GM21786 (cell line): Measurements from ENCODE around the gene ACACA.
"Not testable (repeated sequence)": the region's sequence is repeated elsewhere in the genome, so short reads cannot be mapped to it uniquely, and the experiment has no call there.

Experiments
- ATAC-seq: cut with Tn5 transposase; IDR thresholded peaks from one replicate; pipeline ENCODE4 v1.9.1; 2021; ENCODE audit not compliant: unreplicated experiment

ACACA gene

DNA sequence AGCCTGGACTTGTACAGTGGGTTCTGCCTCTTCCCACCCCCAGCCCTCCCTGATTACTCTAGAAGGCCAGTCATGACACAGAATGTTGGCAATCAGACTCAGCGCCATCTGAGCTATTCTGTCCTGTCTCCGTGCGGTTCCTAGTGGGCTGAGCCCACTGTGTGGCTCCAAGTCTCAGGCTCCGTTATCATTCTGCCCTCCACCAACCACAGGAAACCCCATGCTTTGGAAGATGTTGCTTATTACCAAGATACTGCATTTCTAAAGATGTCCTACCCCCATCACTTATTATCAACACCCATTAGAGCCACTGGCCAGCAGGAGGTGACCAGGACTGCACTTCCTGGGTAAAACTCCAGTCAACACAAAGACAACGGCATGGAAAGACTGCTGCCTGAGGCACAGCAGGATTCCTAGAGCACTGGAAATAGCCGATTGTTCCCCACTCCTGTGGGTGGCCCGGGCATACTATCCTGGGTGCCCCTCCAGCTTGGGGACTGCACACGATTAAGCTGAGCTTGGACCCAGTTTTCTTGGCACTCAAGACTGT is 324.2 kb downstream of the ACACA start:
- ATAC-seq: no peak

DNA sequence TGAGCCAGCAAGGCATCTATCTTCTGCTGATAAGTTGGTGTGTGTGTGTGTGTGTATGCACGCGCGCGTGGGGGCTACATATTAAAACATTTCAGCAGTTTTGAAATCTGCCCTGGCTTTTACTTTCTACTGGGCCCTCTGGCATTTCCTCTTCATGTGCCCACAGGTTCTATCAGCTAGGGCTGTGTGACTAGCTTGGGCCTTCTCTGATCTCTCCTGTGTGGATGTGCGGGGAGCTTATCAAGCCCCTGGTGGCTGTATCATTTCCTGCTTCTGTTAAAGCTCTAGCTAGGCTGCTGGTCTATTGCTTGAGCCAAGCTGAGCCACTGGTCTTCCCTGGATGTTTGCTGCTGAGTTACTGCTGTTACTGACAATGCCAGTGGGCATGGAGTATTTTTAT is 325.3 kb downstream of the ACACA start:
- no peak for ATAC-seq

DNA sequence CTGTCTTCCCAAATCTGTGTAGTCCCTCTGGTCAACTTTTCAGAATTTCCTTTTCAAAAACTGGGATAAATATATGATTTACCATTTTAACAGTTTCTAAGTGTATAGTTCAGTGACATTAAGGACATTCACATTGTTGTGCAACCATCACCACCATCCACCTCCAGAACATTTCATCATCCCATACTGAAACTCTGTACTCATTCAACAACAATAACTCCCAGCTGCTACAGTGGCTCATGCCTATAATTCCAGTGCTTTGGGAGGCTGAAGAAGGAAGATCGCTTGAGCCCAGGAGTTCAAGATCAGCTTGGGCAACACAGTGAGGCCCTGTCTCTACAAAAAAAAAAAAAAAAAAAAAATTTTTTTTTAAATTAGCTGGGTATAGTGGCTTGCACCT is 326.9 kb downstream of the ACACA start:
- ATAC-seq: no peak

DNA sequence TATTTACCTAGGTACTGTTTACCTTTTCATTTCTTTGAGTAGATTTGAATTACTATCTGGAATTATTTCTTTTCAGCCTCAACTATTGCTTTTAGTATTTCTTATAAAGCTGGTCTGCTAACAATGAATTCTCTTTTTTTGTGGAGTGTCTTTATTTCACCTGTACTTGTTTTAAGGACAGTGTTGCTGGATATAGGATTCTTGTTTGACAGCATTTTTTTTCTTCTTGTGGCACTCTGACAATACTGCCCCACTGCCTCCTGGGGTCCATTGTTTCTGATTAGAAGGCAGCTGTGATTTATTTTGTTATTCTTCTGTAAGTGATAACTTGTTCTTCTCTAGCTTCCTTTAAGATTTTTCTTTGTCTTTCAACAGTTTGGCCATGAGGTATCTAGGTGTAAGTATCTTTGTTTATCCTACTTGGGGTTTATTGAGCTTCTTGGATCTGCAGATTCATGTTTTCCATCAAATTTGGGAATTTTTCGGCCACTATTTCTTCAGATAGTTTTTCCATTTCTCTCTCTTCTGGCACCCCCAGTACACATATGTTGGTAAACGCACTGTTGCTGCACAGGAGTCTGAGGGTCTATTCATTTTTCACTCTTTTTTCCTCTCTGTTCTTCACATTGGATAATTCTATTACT is 327.4 kb downstream of the ACACA start:
- no peak for ATAC-seq

DNA sequence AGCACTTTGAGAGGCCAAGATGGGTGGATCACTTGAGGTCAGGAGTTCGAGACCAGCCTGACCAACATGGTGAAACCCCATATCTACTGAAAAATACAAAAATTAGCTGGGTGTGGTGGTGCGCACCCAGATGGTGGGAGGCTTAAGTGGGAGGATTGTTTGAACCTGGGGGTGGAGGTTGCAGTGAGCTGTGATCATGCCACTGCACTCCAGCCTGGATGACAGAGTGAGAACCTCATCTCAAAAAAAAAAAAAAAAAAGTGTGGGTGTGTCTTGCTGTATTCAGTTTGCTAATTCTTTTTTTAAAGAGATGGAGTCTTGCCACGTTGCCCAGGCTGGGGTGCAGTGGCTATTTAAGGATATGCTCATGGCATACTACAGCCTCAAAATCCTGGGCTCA is 333.2 kb downstream of the ACACA start:
- ATAC-seq: not testable (repeated sequence)

DNA sequence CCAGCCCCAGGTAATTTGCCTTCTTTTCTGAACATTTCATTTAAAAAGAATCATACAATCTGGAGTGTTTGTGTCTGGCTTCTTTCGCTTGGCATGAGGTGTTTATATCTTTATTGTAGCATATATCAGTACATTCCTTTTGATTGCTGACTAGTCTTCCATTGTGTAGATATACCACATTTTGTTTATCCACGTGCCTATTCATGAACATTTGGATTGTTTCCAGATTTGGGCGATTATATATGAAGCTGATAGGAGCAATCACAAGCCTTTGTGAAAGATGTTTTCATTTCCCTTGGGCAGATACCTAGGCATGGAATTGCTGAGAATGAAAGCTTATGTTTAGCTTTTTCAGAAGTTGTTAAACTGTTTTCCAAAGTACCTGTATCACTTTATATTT is 337.5 kb downstream of the ACACA start:
- no peak for ATAC-seq

DNA sequence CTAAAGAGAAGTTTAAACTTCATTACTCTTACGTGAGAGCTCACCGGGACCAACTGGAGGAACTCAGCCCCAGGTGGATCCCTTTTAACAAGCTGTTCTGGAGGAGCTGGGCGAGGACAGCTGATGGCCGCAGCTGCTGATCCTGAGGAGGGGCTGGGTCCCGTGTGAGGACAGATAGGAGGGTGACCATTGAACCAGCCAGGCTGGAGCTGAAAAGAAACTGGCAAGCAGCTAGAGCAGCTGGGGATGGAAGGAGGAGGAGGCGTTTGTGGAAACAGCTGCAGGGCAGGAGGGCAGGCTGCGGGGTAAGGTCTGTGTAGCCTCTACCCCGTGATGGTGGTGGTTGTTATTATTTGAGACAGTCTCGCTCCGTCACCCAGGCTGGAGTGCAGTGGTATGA is 338.4 kb downstream of the ACACA start:
- no peak for ATAC-seq

DNA sequence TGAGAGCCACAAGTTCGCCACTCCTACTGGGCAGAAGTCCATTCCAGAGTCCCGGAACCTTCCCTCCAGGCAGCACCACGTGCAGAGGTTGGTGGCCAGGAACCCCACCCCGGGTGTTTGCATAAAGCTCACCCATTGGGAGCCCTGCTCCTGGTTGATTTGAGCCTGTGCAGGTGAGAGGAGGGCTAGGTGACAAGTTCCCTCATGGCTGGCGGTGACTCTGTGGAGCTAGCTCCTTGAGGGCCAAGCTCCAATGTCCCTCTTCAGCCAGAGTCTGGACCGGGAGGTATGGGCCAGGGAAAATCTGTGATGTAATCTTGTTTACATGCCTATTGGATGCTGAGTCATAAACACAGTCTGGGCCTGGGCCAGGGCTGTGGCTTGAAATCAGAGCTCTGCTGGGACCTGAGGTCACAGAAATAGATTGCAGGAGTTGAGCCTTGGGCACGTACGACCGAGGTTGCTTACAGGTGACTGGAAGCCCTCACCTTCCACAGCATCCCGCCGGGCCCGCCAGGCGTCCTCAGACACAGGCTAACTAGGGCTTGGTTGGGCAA is 339.0 kb downstream of the ACACA start:
- ATAC-seq: no peak

DNA sequence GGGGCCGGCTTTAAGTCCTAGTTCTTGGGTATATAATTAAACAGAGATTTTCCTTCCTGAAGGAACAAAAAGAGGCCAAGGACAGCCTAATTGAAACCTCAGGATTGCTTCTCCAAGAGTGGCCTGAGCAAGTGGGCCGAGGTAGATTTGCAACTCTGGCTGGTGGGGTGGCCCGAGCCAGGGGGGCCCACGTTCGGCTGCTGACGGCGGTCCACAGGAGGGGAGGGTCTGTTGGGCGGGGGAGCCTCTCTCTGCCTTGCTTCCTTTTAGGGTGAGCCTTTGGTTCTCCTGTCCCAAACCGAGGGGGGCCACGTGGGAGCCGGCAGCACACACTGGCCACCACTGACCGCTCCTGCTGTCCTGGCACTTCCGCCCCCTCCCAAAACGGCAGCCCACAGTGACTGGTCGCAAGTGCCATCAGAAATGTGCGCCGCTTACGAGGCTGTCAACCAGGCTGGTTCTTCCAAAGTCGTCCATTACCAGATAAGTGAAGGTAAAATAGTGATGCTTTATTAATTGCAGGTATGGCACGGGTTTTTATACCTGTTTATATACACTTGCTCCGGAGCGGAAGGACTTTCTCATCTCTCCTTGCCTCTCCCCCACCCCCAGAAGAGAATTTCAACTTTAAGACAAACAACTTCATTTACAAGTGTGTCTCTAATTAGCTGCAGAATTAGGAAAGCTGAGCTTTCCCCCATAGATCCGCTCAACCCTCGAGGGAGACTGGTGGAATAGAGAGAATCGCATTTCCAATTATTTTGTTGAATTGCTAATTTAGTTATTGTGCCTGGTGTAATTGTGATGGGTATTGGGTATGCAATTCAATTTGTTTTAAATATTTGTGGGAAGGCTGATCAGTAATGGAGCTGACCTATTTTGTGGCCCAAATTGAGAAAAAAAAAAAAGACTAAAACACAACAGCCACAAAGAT is 340.0 kb downstream of the ACACA start:
- no peak for ATAC-seq

DNA sequence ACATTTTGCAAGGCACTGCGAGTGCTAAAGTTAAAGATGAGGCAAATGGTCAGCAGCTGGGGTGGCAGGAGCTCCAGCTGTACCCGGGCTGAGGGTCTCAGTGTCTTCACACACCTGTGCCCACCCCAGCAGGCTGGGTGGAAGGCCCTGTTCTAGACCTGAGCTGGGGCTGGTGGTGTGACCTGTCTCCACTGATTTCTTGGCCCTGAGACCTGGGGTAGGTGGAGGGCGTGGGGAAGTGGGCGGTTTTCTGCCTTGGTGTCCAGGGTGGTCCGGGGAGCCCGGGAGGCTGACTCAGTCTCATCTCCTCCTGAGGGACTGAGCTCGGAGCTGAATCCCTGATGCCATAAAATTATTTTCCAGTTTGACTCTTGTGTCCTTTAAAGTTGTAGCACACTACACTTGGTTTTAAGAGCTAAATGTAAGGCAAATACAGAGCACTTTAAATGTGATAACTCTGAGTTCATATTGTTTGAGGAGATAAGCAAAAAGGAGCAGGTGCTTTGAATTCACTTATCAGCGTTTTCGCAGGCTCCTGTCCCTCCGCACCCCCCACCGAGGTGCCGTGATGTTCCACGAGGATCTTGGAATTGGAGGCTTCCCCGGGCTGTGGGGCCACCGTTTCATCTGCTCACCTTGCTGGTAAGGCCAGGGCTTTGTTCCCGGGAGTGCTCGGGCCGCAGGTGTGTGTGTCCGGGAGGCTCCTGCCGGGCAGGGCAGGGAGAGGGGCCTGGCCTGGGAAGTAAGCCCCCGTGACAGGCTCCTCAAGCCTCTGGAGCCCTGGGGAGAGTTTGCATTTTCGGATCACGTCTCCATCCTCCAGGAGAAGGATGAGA is 340.9 kb downstream of the ACACA start:
- no peak for ATAC-seq

DNA sequence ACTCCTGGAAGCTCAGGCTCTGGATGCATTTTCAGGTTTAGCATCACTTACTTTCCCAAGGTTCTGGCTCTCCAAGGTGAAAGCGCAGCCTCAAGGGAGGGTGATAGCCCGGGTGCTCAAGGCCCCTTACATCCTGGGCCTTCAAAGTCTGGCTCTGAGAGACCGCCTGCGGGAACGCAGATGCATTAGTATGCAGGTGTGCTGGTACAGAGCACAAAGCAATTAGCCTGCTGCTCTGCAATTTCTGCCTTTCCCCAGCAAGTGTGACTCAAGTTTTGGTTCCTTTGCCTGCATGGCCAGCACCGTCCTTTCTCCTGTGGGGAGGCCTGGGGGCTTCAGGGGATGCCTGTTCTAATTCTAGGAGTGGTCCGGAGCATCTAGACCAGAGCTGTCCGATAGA is 341.7 kb downstream of the ACACA start:
- no peak for ATAC-seq

DNA sequence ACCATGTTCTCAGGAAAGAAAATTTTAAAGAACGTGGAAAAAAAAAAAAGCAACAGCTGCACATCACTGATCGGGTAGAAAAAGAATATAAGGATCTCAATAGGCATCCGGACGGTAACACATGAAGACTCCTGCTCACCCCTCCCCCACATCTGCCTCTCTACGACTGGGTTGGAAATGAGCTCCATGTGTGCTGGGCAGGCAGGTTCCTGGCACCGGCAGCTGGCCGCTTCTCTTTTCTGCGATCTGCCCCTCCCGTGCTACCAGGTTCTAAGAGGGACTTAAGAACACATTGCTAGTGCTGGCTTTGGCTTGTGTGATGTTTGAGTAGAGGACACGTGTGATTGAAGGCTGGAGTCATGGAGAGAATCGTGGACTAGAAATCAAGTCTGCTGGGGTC is 342.4 kb downstream of the ACACA start:
- ATAC-seq: no peak

DNA sequence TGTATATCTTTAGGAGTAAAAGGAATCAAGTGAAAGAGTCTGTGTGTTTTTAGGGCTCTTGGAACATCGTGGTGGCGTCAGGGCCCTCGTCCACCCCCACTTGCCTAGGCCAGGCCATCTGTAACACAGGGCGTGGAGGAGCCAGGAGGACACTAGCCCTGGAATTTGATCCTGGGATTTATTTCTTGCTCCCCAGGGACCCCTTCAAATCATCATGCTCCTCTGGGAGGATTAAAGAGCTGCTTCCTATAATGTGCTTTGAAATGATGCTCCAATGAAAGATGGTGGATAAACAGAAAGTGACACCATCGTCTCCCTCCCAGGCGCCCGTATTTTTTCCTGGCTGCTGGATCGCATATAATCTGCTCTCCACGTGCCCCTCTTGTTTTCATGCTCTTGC is 344.6 kb downstream of the ACACA start:
- ATAC-seq: no peak

DNA sequence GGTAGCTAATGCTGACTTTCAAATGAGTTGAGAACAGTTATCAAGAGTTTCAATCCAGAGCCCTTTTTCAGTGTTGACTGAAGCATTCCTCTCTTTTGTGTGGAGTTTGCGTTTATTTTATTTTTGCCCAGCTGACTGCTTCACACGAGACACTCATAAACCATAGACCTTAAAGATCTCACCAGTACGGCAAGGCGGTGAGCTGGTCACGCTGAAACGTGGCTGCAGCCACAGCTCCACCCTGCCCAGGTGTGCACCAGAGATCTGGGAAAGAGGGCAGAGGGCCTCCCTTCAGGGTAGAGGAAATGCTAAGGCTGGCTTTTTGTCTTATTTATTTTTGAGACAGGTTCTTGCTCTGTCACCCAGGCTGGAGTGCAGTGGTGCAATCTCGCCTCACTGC is 345.7 kb downstream of the ACACA start:
- ATAC-seq: no peak

DNA sequence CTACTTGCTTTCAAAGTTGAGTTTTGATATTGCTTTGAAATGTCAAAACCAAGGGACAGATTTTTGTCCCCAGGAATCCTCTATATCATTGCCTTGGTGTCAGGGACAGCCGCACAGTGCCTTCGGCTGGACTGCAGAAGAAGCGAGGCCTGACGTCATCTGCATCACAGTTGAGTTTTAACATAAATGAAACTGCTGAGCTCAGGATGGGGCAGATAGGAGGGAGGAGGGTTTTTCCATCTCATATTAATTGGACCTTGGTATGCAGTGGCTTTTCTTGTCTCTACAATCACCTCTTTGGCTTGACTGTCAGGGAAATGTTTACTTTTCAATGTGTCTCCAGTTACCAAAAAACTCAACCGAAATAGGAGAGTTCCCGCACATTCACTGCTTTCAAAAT is 346.5 kb downstream of the ACACA start:
- ATAC-seq: no peak

DNA sequence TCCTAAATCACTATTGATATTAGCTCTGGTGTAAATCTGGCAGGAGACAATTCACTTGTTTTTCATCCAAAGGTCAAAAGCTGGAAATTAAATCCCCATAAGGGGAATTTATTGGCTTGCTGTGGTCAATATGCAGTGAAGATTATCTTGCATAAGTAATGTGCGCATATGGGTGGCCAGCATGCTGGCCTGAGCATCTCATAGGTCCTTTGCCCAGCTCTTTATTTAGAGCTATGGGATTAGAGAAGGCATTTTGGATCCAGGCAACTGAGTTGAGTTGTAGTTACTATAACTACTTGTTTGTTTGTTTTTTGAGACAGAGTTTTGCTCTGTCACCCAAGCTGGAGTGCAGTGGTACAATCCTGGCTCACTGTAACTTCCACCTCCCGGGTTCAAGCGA is 347.1 kb downstream of the ACACA start:
- ATAC-seq: no peak

DNA sequence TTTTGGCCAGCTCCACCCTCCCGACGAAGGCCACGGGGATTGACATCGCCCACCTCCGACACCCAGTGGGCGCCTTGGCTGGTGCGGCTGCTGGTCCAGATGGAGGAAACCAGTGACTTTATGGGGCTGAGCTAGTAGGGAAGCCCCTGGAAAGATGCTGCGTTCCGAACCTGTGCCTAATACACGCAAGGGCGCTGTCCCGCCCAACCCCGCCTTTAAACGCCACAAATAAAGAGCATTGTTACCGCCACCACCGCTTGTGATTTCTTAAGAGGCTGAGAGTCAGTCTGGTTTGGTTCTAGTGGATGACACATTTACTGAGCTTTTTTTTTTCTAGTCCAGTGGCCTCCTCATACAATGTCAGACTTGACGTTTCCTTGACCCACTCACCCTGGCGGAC is 350.0 kb downstream of the ACACA start:
- no peak for ATAC-seq

DNA sequence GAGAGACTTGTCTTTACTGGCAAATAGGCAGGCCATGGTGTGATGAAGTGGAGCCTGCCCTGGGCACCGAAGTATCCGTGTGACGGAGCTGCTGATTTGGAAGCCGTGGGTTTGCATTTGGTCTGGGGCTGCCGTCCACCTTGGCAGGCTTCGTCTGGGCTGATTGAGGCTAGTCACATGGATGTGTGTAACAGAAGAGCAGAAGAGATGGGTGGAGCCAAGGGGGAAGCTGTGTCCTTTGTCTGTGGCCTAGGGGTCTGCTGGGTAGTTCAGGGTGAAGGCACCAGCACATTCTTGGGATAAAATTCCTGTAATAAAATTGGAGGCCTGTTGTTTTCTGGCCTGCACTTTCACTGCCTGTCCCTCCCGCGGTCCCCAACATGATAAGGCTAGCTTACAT is 351.7 kb downstream of the ACACA start:
- no peak for ATAC-seq

DNA sequence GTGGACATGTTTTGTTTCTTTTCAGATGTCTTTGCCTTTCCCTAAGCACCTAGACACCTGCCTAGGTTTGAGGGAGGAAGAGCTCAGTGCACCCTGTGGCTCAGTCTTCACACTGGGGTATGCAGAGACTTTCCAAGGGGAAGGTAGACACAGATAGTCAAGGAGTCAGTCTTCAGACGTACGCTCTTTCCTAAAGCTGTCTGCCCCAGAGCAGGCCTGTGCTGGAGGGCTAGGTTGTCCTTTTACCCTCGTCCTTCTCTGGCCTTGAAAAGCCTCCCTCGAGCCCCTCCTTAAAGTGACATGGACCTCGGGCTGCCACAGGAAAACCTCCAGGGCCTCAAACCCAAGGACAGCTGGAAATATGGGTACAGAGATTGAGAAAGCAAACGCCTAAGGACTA is 354.2 kb downstream of the ACACA start:
- ATAC-seq: no peak

DNA sequence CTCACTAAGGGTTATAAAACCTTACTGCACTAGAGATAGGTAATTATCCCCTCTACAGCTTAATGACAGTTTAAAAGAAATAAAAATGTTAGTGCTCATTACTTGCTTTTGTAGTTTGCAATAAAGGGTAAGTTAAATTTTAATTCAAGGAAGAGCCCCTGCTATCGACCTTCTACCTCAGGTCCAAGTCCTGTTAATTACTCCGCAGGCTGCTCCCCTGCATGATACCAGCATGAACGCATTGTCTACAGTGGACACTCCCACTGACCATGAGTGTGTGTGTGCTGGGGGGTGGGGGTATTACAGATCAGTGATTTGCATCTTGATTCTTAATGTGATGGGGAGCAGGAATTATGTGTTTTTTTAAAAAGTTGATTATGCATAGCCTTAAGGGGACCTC is 354.8 kb downstream of the ACACA start:
- no peak for ATAC-seq

DNA sequence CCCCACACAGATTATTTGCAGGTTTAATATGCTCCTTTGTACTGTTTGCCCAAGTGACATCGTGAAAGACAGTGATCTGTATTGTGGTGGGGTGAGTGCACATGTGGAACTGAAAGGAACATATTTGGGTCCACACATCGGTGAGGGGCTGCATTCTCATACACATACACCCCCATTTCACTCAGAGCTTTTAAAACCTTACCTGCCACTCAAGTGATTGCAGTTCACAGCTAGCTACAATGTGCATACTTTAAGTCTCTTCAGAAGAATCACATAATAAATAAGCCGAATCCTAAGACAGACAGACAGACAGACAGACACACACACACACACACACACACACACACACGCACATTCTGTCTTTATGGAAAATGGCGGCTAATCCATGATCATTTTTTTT is 355.3 kb downstream of the ACACA start:
- no peak for ATAC-seq
